ENCODE measurements around the gene FNDC3B. TPM values are rescaled to one million over a fixed set of nuclear protein-coding genes. Genes with fewer than 3 reads are reported as not detected.

FNDC3B gene
- total RNA-seq, 2 experiments from 2014 or later = 10.6 to 12.0 TPM

GRCh38 chr3:172135185-172135584, 95.8 kb downstream of the FNDC3B start:
- H3K4me1 Mint-ChIP-seq (ENCODE audit: low read depth) = peaks cover 52% of the 10 kb centered on the region
- peaks cover 15% of the 10 kb centered on the region for H3K36me3 Mint-ChIP-seq (ENCODE audit: low read depth)
- no peak overlapping the region for H3K27ac Mint-ChIP-seq
- intact Hi-C loops (cut with micrococcal nuclease) = no loop called here
- ATAC-seq (no peak), DNase-seq (no peak)
- TF ChIP-seq CTCF (IDR thresholded peaks at IDR 0.05) = no peak
- no peaks in the 10 kb centered on the region for H3K9me3 Mint-ChIP-seq
- no peaks in the 10 kb centered on the region for H3K27me3 Mint-ChIP-seq
- no peak overlapping the region for H3K4me3 Mint-ChIP-seq
- POLR2A ChIA-PET = no interaction called here
- CTCF ChIA-PET = no interaction called here

GRCh38 chr3:172135820-172136219, 96.4 kb downstream of the FNDC3B start:
- POLR2A ChIA-PET = no interaction called here
- Mint-ChIP-seq H3K27me3 (no peaks in the 10 kb centered on the region), H3K4me1 (ENCODE audit: low read depth) (peaks cover 51% of the 10 kb centered on the region), H3K9me3 (no peaks in the 10 kb centered on the region), H3K27ac (peak overlapping the region; percentile 1), H3K4me3 (no peak overlapping the region), H3K36me3 (ENCODE audit: low read depth) (peaks cover 11% of the 10 kb centered on the region)
- CTCF ChIA-PET = no interaction called here
- intact Hi-C loops (cut with micrococcal nuclease) = no loop called here
- DNase-seq (no peak), ATAC-seq (no peak)
- no peak for TF ChIP-seq CTCF (IDR thresholded peaks at IDR 0.05)

GRCh38 chr3:172136330-172136729, 97.0 kb downstream of the FNDC3B start:
- H3K27me3 Mint-ChIP-seq = no peaks in the 10 kb centered on the region
- H3K9me3 Mint-ChIP-seq = no peaks in the 10 kb centered on the region
- peak overlapping the region; percentile 1 for H3K27ac Mint-ChIP-seq
- intact Hi-C loops (cut with micrococcal nuclease) = no loop called here
- peaks cover 53% of the 10 kb centered on the region for H3K4me1 Mint-ChIP-seq (ENCODE audit: low read depth)
- DNase-seq = no peak
- no peak for TF ChIP-seq CTCF (IDR thresholded peaks at IDR 0.05)
- POLR2A ChIA-PET = no interaction called here
- ATAC-seq = no peak
- H3K36me3 Mint-ChIP-seq (ENCODE audit: low read depth) = peaks cover 11% of the 10 kb centered on the region
- H3K4me3 Mint-ChIP-seq = no peak overlapping the region
- CTCF ChIA-PET = no interaction called here

GRCh38 chr3:172137287-172138192, 98.2 kb downstream of the FNDC3B start:
- CTCF ChIA-PET = interaction anchor here (0.9 kb wide), 1 partner anchor 30 kb away, joined by 4 read pairs; no protein-coding TSS in a partner anchor
- H3K36me3 Mint-ChIP-seq (ENCODE audit: low read depth) = peaks cover 11% of the 10 kb centered on the region
- peaks cover 55% of the 10 kb centered on the region for H3K4me1 Mint-ChIP-seq (ENCODE audit: low read depth)
- POLR2A ChIA-PET = interaction anchor here (1.1 kb wide), 1 partner anchor 36 kb away, joined by 3 read pairs; no protein-coding TSS in a partner anchor
- intact Hi-C loops (cut with micrococcal nuclease) = no loop called here
- ATAC-seq (no peak), DNase-seq (no peak)
- H3K9me3 Mint-ChIP-seq = no peaks in the 10 kb centered on the region
- TF ChIP-seq CTCF (IDR thresholded peaks at IDR 0.05) = no peak
- H3K4me3 Mint-ChIP-seq = no peak overlapping the region
- H3K27me3 Mint-ChIP-seq = no peaks in the 10 kb centered on the region
- peak overlapping the region; percentile 46 for H3K27ac Mint-ChIP-seq

- POLR2A ChIA-PET = no interaction called here
- Mint-ChIP-seq H3K9me3 (no peaks in the 10 kb centered on the region), H3K4me1 (ENCODE audit: low read depth) (peaks cover 55% of the 10 kb centered on the region), H3K36me3 (ENCODE audit: low read depth) (peaks cover 11% of the 10 kb centered on the region), H3K27ac (no peak overlapping the region), H3K4me3 (no peak overlapping the region), H3K27me3 (no peaks in the 10 kb centered on the region)
- ATAC-seq = no peak
- intact Hi-C loops (cut with micrococcal nuclease) = no loop called here
- no peak for DNase-seq
- CTCF ChIA-PET = interaction anchor here (0.9 kb wide), 1 partner anchor 31 kb away, joined by 4 read pairs; no protein-coding TSS in a partner anchor
- TF ChIP-seq CTCF (IDR thresholded peaks at IDR 0.05) = no peak
These were observed 98.8 kb downstream of the FNDC3B start for GRCh38 chr3:172138193-172138537.

All from activated CD8-positive, alpha-beta T cell treated with anti-CD3 and anti-CD28 coated beads for 36 hours (primary cell).